Hair follicular keratinocyte (primary cell): ENCODE results near the gene RAB10. TPM values are rescaled to one million over a fixed set of nuclear protein-coding genes. Genes with fewer than 3 reads are reported as not detected.

Source experiments
- total RNA-seq: library from RNA; depleted of rRNA; stranded (reverse); fragments of >200 nt; gene quantifications from 2 replicates; pipeline ENCODE4 v1.2.3, GENCODE V29; 2015

Gene RAB10
- total RNA-seq, result 92.9 and 113 TPM in 2 replicates

DNA sequence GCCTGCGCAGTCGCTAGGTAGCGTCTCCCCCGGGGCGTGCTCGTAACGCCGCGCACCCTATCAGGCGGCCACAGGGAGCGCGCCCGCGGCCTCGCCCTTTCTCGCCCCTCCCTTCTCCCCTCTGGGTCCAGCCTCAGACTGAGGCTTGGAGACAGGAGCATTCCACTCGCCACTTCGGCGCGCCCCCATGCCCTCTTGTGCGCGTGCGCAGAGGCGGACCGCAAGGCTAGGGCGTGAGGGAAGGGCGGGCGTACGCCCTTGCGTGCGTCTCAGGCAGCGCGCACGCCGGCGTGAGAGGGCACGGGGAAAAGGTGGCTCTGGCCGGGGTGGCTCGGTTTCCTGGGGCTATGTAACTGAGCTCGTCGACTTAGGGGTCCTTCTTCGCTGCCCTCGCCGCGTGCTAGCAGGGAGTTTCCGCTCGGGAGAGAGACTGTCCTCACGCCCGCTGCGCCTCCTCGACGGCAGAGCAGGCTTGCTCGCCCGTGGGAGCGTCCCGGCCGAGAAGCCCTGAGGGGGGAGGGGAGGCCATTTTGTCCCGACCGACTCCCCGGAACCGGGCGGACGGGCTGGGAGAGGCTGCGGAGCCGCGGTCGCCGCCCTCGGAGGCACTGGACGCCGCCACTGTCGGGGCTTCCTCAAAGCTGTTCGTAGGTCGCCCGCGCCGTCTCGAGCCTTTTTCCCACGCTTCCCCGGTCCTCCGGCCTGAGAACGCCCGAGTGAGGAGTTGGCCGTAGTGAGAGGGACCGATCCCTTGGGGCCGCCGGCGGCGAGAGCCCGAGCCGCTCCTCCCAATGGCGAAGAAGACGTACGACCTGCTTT is at the start of gene RAB10:
TSS of gene RAB10 (plus strand) at position 267 of the 819 bp plus-strand sequence. CDS start at position 792, 525 bp downstream.

DNA sequence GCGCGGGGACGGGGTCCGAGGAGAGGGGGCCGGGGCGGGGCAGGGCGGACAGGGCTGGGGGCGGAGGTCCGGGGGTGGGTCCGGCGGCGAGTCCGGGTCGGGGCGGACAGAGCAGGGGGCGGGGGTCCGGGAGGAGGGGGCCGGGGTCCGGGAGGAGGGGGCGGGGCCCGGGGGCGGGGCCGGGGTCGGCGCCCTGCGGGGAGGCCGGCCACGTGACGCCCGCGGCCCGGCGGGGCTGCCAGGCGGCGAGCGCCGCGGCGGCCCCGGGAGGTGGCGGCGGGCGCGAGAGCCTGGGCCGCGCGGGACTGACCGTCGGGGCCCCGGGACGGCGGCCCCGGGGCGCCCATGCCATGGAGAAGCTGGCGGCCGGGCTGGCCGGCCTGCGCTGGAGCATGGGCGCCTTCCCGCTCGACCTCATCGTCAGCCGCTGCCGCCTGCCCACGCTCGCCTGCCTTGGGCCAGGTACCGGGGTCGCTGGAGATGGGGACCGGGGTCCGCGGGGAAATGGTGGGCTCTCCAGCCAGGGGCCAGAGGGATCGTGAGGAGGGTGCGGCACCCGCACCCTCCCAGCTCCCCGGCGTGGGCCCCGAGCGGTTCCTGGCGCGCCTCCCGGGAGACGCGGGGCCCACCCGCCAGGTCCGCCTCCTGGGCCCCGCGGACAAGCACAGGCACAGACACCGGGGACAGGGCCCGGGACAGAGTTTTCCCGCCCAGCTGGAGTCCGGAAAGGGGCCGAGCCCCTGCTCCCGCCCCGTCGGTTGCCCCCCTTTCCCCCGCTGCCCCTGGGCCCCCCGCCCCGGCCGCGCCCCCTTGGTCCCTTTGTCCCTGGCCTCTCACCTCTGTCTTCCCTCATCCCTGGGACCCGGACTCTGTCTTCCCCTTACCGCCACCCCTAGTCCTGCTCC is 139.2 kb downstream of the RAB10 start, which contains the start of gene GAREM2:
TSS of gene GAREM2 (plus strand) at position 218 of the 905 bp plus-strand sequence. CDS start at position 351, 133 bp downstream.

Other genes starting within 250 kb of the RAB10 start
- gene ASXL2, start 155.6 kb upstream of the RAB10 start, total RNA-seq, result 7.5 and 11.8 TPM in 2 replicates
- 16.3 and 22.1 TPM in 2 replicates for gene KIF3C, start 51.6 kb upstream of the RAB10 start, total RNA-seq
- 0.19 and 0.94 TPM in 2 replicates for gene GAREM2, start 139.0 kb downstream of the RAB10 start, total RNA-seq
- gene HADHA, start 210.5 kb downstream of the RAB10 start, total RNA-seq, result 129 and 148 TPM in 2 replicates
- 79.0 and 102 TPM in 2 replicates for gene HADHB, start 210.9 kb downstream of the RAB10 start, total RNA-seq